ENCODE measurements around the gene BCAS2.

The BCAS2 gene

DNA sequence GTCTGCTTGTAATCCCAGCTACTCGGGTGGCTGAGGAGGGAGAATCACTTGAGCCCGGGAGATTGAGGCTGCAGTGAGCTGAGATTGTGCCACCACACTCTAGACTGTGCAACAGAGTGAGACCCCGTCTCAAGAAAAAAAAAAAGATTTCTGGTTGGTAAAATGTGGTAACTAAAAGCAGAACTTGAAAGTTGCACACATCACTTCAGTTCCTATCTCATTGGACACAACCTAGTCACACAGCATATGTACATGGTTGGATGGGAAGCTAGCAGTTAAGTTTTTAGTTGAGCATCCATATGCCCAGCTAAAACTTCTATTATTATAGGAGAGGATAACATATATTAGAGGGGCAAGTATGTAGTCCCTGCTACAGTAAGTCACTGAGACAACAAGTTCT lies 22.1 kb downstream of the BCAS2 start:
- no peak for DNase-seq (ENCODE audit: extremely low read depth in 1 of 2, low read depth in 1 of 2)

DNA sequence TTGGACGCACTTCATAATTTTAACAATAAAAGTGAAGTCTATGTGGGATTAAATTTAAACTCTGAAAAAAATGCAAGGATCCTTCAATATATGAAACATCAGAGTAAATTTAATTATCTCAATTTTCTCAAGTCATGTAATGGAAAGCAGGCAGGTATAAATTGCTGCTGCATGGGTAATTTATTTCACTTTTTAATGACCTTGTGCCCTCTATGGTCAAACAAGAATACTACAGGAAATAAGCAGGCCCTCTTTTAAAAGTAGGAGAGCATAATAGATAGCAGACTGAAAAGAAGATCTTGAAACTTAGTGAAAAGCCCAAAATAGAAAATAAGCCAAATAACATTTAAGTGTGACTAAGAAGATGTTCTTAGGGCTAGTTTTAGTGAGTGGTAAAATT lies 22.9 kb downstream of the BCAS2 start:
- DNase-seq (ENCODE audit: extremely low read depth in 1 of 2, low read depth in 1 of 2) = no peak

DNA sequence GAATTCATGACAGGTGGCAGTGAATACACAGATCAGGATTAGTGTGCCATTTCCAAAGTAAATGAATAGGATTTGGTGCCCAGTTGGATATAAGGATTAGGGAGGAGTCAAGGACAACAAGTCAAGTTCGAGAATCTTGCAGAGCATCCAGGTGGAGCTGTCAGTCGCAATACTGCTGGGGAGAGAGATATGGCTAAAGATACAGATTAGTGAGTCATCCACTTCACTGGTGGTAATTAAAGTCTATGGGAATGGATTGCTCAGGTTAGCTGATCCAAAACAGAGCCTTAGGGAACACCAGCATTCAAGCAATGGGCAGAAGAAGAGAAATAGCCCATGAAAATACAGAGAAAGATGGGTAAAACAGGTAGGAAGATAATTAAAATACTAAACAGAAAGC lies 26.8 kb downstream of the BCAS2 start:
- no peak for DNase-seq (ENCODE audit: extremely low read depth in 1 of 2, low read depth in 1 of 2)

DNA sequence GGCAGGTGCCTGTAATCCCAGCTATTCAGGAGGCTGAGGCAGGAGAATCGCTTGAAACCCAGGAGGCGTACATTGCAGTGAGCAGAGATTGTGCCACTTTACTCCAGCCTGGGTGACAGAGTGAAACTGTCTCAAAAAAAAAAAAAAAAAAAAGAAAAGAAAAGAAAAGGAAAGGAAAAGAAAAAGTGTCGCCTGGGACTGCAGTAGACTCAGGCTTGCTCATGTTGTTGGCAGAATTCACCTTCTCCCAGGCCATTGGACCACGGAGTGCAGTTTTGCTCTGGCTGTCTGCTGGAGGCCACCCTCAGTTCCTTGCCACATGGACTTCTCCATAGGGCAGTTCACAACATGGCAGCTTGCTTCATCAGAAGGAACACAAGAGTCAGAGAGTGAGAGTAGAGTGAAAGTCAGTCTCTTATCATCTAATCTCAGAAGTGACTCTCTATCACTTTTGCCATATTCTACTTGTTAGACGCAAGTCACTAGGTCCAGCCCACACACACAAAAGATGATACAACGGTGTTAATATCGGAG lies 29.2 kb downstream of the BCAS2 start:
- no peak for DNase-seq (ENCODE audit: extremely low read depth in 1 of 2, low read depth in 1 of 2)

DNA sequence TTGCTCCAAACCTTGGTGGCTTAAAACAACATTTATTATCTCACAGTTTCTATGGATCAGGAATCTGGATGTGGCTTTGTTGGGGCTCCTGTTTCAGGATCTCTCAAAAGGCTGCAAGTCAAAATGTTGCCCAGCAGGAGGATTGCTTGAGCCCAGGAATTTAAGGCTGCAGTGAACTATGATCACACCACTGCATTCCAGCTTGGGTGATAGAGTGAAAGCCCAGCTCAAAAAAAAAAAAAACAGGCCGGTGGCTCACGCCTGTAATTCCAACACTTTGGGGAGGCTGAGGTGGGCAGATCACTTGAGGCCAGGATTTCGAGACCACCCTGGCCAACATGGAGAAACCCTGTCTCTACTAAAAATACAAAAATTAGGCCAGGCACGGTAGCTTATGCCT lies 30.0 kb downstream of the BCAS2 start:
- no peak for DNase-seq (ENCODE audit: extremely low read depth in 1 of 2, low read depth in 1 of 2)

DNA sequence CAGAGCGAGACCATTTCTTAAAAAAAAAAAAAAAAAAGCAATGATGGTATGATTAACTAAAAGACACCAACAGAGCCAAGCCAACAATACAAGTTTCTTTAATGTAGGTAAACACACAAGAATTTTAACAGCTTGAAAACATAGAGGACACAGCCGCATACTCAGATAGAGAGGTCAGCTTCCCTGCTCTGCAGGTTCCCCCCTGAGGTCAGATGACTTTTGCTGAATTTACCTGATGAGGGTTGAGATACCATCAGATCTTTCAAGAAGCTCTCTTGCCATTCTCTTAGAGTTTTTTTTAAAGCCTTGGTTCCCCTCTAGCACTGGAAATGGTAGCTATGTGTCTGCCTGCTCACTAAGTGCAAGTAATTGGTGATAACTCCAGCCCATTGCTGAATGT lies 31.1 kb downstream of the BCAS2 start:
- no peak for DNase-seq (ENCODE audit: extremely low read depth in 1 of 2, low read depth in 1 of 2)

DNA sequence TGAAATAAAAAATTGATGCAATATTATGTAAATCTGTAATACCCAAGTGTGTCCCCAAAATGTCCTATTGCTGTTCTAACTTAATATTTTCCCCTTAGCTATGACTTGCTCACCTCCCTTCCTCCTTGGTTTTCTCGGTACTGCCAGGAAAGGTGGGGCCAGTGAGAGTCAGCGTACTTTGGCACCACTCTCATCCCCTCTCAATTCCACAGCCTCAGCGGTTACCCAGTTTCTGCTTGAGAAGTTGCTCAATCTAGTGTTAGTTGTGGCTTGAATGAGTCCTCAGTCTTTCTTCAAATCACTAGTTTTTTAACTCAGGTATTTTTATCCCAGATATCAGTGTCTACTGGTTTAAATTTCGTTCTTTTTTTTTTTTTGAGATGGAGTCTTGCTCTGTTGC lies 32.3 kb downstream of the BCAS2 start:
- no peak for DNase-seq (ENCODE audit: extremely low read depth in 1 of 2, low read depth in 1 of 2)

DNA sequence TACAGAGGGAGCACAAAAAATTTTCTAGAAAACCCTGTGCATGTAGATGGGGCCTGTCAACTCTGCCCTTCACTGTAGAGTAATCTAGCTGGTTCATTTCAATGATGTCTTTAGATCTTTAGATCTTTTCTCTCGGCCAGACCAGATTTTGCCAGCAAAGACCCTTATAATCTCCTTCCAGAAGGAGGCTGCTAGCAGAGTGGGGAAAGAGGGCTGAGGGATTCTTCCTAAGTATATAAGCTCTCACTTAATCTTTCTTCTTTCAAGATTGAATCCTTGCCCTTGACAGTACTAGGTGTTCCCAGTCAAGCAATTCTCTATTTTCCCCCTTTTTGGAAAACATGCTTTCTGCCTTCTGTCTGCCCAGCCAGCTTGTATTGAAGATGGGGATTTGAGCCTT lies 34.3 kb downstream of the BCAS2 start:
- no peak for DNase-seq (ENCODE audit: extremely low read depth in 1 of 2, low read depth in 1 of 2)

DNA sequence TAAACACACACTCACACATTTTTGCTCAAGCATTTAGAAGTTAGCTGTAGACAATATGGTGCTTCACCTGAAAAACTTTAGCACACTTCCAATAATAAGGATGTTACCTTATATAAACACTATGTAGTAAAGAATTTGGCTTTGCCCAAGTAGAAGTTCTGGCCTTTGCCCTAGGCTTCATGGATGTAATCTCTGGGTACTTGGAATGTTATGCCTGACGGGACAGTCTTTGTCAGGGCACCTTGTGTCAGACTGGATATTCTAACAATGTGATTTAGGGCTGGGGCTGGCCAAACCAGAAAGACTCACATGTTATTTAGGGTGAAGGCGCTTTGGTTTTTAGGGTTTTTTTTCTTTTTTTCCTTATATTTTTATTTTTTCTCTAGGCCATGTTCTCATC lies 35.6 kb downstream of the BCAS2 start:
- no peak for DNase-seq (ENCODE audit: extremely low read depth in 1 of 2, low read depth in 1 of 2)

DNA sequence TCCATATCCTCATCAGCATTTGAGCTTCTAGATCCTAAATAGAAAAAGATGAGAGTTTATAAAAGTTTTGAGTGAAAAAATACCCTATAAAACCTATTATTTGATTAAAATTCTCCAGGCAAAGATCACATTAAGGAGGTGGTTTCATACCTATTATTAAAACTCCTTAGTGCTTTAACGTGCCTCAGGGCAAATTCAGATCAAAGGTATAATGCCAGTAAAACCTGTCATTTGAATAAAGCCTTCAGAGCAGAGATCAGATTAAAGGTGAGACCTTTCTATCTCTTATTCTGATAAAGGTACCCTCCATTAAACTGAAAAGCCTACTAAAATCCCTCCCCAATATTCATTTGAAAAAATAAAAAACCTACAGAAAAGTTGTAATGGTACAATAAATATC lies 36.1 kb downstream of the BCAS2 start:
- DNase-seq (ENCODE audit: extremely low read depth in 1 of 2, low read depth in 1 of 2) = no peak

DNA sequence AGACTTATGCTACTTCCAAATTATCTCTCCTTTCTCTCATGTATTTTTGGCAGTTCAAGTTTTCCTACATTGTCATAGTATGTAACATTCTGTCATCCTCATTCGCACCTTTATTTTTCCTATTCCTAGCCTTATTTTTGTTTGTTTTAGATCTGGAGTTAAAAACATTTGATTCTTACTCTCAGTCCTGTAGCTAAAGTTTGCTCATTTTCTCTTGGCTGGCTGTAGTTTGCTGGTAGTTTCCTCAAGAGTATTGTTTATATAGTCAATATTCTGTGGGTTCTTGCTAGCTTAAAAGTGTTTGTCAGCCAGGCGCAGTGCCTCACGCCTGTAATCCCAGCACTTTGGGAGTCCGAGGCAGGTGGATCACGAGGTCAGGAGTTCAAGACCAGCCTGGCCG lies 40.6 kb downstream of the BCAS2 start:
- DNase-seq (ENCODE audit: extremely low read depth in 1 of 2, low read depth in 1 of 2) = no peak

DNA sequence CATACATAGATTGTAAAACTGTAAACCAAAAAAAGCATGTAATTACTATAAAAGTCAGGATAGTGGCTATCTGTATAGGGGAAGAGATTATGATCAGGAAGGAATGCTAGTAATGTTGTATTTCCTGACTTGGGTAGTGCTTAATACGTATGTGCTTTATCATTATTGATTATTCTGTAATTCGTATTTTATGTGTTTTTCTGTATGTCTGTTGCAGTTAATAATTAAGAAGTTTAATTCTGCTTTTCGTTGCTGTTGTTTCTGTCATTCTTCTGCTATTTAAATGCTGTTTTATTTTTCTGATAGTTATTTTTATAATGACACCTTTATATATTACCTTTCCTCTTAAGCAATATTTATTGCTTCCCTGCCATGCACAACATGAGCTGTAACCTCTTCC lies 41.1 kb downstream of the BCAS2 start:
- DNase-seq (ENCODE audit: extremely low read depth in 1 of 2, low read depth in 1 of 2) = no peak

DNA sequence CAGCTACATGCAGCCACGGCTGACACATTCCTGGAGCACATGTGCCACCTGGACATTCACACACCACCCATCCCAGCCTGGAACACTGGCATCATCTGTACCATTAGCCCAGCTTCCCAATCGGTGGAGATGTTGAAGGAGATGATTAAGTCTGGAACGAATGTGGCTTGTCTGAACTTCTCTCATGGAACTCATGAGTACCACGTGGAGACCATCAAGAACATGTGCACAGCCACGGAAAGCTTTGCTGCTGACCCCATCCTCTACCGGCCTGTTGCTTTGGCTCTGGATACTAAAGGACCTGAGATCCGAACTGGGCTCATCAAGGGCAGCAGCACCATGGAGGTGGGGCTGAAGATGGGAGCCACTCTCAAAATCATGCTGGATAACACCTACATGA lies 45.4 kb downstream of the BCAS2 start:
- no peak for DNase-seq (ENCODE audit: extremely low read depth in 1 of 2, low read depth in 1 of 2)

DNA sequence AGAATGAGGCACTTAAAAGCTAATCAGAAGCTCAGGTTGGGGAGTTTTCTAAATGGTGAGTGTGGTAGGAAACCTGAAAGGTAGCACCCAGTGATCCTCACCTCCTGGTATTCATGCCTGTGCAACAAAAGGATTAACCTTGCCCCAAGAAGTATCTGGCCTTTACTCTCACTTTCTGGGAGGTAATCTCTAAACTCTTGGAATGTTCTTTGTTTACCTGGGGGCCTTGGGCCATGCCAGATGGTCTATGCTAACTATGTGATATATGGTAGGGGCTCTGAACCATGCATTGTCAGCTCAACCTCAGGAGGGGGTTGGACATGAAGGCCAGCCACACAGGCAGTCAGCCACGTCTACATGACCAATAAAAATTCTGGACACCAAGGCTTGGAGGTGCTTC lies 46.0 kb downstream of the BCAS2 start:
- DNase-seq (ENCODE audit: extremely low read depth in 1 of 2, low read depth in 1 of 2) = no peak

DNA sequence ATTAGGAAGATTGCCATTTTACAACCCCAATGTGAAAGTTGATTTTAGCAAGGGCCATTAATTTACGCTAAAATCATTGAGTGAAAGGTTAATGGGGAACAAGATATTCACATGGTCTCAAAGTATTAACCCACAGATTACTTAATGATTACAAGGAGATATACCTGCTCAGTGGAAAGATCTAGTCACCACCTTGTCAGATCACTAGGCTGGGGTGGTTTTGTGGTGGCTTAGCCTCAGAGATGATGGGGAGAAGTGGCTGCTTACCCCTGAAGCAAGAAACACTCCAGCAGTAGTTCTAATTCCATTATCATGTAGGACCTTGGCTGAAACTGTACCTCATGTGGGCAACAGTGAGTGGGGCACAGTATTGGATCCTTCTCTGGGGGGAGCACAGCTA lies 50.3 kb downstream of the BCAS2 start:
- DNase-seq (ENCODE audit: extremely low read depth in 1 of 2, low read depth in 1 of 2) = no peak

DNA sequence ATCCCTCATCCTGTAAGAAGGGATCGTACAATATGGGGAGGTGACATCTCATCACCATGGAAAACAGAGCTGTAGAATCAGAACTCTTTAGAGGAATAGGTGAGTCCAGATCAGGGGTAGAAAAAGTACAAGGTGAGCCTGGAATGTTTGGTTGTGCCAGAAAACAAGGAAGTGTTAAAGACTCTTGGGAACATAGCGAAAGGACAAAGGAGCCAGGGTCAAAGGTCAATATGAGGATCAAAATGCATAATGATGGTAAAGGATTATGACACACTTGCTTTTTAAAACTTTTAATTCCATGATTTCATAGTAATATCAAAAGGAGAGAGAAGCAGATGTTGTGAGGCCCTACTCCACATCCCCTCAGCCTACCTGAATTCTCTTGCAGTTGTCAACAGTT lies 51.2 kb downstream of the BCAS2 start:
- DNase-seq (ENCODE audit: extremely low read depth in 1 of 2, low read depth in 1 of 2) = no peak

DNA sequence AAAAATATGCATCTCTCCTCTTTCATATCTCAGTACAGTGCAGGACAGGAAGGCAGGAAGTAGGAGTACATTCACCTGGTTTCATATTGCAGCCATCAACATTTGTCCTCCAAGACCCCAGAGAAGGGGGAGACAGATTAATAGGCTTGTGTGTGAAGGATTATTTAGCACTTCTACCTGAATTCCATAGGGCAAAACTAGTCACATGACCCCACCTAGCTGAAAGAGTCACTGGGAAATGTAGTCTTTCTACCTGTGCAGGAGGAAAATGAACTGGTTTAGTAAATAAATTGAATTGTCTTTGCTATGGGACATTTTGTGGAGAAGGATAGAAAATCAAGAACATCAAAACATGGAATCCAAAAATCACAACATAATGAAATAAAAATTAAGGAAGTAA lies 56.5 kb downstream of the BCAS2 start:
- DNase-seq (ENCODE audit: extremely low read depth in 1 of 2, low read depth in 1 of 2) = no peak

DNA sequence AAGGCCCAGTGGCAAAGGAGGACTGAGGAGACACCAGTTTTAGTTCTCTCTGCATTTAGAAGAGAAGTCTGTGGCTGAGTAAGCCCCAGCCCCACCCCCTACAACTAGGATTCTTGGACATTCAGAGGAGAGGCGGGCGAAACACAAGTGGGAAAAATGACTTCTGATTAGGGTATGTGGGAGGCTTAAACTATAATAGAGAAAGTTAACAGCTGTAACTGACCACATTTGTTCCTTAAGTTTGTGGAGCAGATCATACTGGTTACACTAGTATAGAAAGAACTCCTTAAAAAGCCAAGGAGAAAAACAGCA lies 59.2 kb downstream of the BCAS2 start:
- DNase-seq (ENCODE audit: extremely low read depth in 1 of 2, low read depth in 1 of 2) = no peak

DNA sequence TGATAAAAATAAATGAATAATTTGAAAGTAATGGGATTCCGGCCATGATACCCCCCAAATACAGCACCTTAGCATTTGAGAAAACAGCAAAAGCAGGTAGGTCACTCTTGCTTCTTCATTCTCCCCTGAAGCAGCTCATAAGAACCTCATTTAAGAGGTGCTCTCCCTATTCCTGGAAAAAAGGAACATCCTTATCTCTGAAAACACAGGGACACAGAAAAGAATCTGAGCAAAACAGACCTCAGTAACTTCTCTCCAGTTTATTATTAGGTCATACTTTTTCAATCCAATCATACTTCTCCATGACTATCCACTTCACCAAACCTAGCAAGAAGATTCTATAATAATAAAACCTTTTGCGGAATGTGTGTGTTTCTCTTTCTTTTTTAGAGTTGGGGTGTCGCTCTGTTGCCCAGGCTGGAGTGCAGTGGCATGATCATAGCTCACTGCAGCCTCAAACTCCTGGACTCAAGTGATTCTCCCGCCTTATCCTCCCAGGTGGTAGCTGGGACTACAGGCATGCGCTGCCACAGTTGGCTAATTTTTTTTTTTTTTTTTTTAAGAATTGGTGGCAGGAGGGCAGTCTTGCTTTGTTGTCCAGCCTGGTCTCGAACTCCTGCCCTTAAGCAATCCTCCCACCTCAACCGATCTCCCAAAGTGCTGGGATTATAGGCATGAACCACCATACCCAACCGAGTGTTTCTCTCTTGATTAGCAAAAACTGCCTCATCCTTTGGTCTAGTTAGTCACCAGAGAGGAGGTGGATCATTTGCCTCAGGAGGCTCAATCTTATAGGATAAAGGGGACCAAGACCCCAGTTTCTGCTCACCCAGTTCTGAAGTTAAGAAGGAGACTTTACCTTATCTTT lies 59.8 kb downstream of the BCAS2 start:
- no peak for DNase-seq (ENCODE audit: extremely low read depth in 1 of 2, low read depth in 1 of 2)

Data from activated CD8-positive, alpha-beta memory T cell treated with anti-CD3 and anti-CD28 coated beads for 1 hour (primary cell).